Mucosa of stomach (tissue), 1 donor: ENCODE results near the gene GYG2.
A peak's percentile ranks its signal among the peaks of the same experiment; 100 is the strongest.

Experiments used
- H3K27me3 ChIP-seq: one replicate; pipeline ENCODE4 v1.7.0; 2013; ENCODE audit warnings: mild to moderate bottlenecking, low read length; ENCODE audit not compliant: control insufficient read depth, insufficient read depth
- H3K36me3 ChIP-seq: one replicate; pipeline ENCODE4 v1.7.0; 2013; ENCODE audit warnings: low read length; ENCODE audit not compliant: control insufficient read depth, insufficient read depth
- H3K4me1 ChIP-seq: one replicate; pipeline ENCODE4 v1.7.0; 2013; ENCODE audit warnings: mild to moderate bottlenecking, low read length; ENCODE audit not compliant: control insufficient read depth, insufficient read depth
- H3K4me3 ChIP-seq: one replicate; pipeline ENCODE4 v1.7.0; 2013; ENCODE audit warnings: low read length
- H3K9ac ChIP-seq: one replicate; pipeline ENCODE4 v1.7.0; 2013; ENCODE audit warnings: mild to moderate bottlenecking, low read length, moderate library complexity
- H3K9me3 ChIP-seq: one replicate; pipeline ENCODE4 v1.7.0; 2013; ENCODE audit warnings: mild to moderate bottlenecking, low read length, moderate library complexity; ENCODE audit not compliant: control insufficient read depth
- donor health status: Pancreatic carcinoma.

GYG2 gene

GRCh38 chrX:2898846-2899512, 70.2 kb downstream of the GYG2 start:
- Histone ChIP-seq H3K9me3 (no peaks in the 10 kb centered on the region), H3K27me3 (no peaks in the 10 kb centered on the region), H3K4me1 (peaks cover 27% of the 10 kb centered on the region), H3K36me3 (no peaks in the 10 kb centered on the region), H3K9ac (peak overlapping the region; percentile 47), H3K4me3 (no peak overlapping the region)

- Histone ChIP-seq H3K9me3 (no peaks in the 10 kb centered on the region), H3K36me3 (no peaks in the 10 kb centered on the region), H3K27me3 (no peaks in the 10 kb centered on the region), H3K4me3 (no peak overlapping the region), H3K9ac (no peak overlapping the region), H3K4me1 (peaks cover 21% of the 10 kb centered on the region)
These were observed 72.8 kb downstream of the GYG2 start for GRCh38 chrX:2901367-2902036.

DNA sequence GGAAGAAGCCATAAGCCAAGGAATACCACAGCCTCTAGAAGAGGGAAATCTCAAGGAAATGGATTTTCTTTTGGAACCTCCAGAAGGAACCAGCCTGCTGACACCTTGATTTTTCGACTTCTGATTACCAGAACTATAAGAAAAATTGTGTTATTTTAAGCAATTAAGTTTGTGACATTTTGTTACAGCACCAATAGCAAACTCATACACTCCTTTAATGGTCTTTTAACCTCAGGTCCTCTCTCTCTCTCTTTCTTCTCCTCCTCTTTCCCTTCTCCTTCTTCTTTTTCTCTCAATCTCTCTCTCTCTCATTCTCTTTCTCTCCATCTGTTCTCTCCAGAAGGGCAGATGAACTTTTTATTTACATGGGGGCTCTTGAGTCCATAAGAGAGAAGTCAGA, 74.1 kb downstream of the GYG2 start:
- H3K36me3 ChIP-seq = no peaks in the 10 kb centered on the region
- no peaks in the 10 kb centered on the region for H3K27me3 ChIP-seq
- H3K4me3 ChIP-seq = no peak overlapping the region
- H3K9ac ChIP-seq = no peak overlapping the region
- no peaks in the 10 kb centered on the region for H3K9me3 ChIP-seq
- H3K4me1 ChIP-seq = peaks cover 14% of the 10 kb centered on the region

DNA sequence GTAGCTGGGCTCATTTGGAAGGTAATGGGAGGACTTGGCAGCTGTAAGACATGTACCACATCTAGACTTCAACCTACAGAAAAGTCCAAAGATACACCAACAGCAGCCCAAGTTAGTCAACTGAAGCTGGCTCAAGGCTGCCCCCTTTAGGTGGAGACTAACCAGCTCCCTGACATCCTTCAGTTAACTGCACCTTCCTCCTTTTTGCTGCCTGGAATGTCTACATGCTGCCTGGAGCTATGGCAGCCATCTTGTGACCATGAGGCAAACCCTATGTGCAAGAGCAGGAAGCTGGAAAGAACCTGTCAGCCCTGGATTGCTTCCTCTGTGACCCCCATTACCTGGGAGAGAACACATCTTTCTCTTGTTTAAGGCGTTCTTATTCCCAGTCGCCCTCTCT, 74.6 kb downstream of the GYG2 start:
- Histone ChIP-seq H3K36me3 (no peaks in the 10 kb centered on the region), H3K9me3 (no peaks in the 10 kb centered on the region), H3K4me3 (no peak overlapping the region), H3K27me3 (no peaks in the 10 kb centered on the region), H3K9ac (no peak overlapping the region), H3K4me1 (peaks cover 14% of the 10 kb centered on the region)

- no peak overlapping the region for H3K4me3 ChIP-seq
- no peaks in the 10 kb centered on the region for H3K36me3 ChIP-seq
- no peaks in the 10 kb centered on the region for H3K27me3 ChIP-seq
These were observed 78.6 kb downstream of the GYG2 start for GRCh38 chrX:2907295-2907694.

DNA sequence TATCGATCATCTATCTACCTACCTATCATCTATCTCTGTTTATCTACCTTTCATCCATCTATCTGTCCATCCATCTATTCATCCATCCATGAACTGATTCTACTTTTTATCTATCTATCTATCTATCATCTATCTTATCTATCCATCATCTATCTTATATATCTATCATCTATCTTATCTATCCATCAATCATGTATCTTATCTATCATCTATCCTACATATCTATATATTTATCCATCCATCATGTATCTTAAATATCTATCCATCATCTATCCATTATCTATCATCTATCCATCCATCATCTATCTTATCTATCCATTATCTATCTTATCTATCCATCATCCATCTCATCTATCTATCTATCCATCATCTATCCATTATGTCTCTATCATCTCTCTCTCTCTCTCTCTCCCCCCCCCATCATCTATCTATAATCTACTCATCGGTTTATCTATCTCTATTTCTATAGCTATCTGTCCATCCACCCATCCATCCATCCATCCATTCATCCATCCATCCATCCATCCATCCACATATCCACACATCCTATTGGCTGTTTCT, 79.5 kb downstream of the GYG2 start:
- H3K4me3 ChIP-seq = no peak overlapping the region
- H3K36me3 ChIP-seq = no peaks in the 10 kb centered on the region
- no peak overlapping the region for H3K9ac ChIP-seq
- H3K4me1 ChIP-seq = no peaks in the 10 kb centered on the region
- no peaks in the 10 kb centered on the region for H3K9me3 ChIP-seq
- no peaks in the 10 kb centered on the region for H3K27me3 ChIP-seq

More at GRCh38 chrX:2907295-2907694, 78.6 kb downstream of the GYG2 start:
- no peaks in the 10 kb centered on the region for H3K4me1 ChIP-seq
- H3K9me3 ChIP-seq = no peaks in the 10 kb centered on the region
- no peak overlapping the region for H3K9ac ChIP-seq

DNA sequence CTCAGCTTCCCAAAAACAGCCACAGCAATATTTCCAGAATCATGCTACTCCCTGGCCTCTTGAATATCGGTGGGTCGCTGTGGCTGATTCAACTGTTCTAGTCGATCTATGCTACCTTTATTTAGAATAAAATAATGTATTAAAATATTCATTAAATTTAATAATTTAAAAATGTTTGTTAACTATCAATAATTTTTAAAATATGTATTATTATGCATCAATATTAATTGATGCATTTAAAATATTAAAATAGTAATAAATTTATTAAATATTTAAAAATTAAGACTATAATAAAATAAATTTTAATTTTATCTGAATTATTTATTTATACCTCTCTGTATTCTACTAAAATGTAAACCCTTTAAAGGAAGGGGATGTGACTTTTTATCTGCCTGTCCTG, 81.4 kb downstream of the GYG2 start:
- Histone ChIP-seq H3K4me3 (no peak overlapping the region), H3K9me3 (no peaks in the 10 kb centered on the region), H3K27me3 (no peaks in the 10 kb centered on the region), H3K4me1 (no peaks in the 10 kb centered on the region), H3K36me3 (no peaks in the 10 kb centered on the region), H3K9ac (no peak overlapping the region)

DNA sequence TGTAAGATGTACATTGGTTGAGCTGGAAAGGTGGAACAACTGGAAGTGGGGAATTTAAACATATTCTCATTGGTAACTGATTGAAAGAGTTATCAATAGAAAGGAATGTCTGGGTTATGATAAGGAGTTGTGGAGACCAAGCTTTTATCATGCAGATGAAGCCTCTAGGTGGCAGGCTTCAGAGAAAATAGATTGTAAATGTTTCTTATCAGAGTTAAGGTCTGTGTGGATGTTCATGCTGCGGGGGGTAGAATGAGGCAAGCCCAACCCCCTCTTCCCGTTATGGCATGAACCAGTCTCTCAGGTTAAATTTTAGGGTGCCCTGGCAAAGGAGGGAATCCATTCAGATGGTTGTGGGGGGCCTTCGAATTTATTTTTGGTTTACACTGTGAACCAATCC, 84.4 kb downstream of the GYG2 start:
- Histone ChIP-seq H3K9me3 (no peaks in the 10 kb centered on the region), H3K4me1 (no peaks in the 10 kb centered on the region), H3K27me3 (no peaks in the 10 kb centered on the region), H3K9ac (no peak overlapping the region), H3K36me3 (no peaks in the 10 kb centered on the region), H3K4me3 (no peak overlapping the region)

- Histone ChIP-seq H3K27me3 (no peaks in the 10 kb centered on the region), H3K36me3 (no peaks in the 10 kb centered on the region), H3K4me1 (no peaks in the 10 kb centered on the region), H3K9ac (no peak overlapping the region), H3K4me3 (no peak overlapping the region), H3K9me3 (no peaks in the 10 kb centered on the region)
These were observed 89.0 kb downstream of the GYG2 start for GRCh38 chrX:2917767-2918166.

- H3K9me3 ChIP-seq = no peaks in the 10 kb centered on the region
- no peak overlapping the region for H3K9ac ChIP-seq
- H3K27me3 ChIP-seq = no peaks in the 10 kb centered on the region
- H3K4me1 ChIP-seq = no peaks in the 10 kb centered on the region
- H3K4me3 ChIP-seq = no peak overlapping the region
- H3K36me3 ChIP-seq = no peaks in the 10 kb centered on the region
These were observed 92.5 kb downstream of the GYG2 start for GRCh38 chrX:2921193-2921592.

- H3K9me3 ChIP-seq = no peaks in the 10 kb centered on the region
- no peak overlapping the region for H3K9ac ChIP-seq
- H3K36me3 ChIP-seq = no peaks in the 10 kb centered on the region
- H3K4me3 ChIP-seq = no peak overlapping the region
- no peaks in the 10 kb centered on the region for H3K4me1 ChIP-seq
- H3K27me3 ChIP-seq = no peaks in the 10 kb centered on the region
These were observed 93.0 kb downstream of the GYG2 start for GRCh38 chrX:2921750-2922149.

GRCh38 chrX:2924151-2924550, 95.4 kb downstream of the GYG2 start:
- no peaks in the 10 kb centered on the region for H3K27me3 ChIP-seq
- H3K4me3 ChIP-seq = no peak overlapping the region
- no peak overlapping the region for H3K9ac ChIP-seq
- no peaks in the 10 kb centered on the region for H3K9me3 ChIP-seq
- H3K4me1 ChIP-seq = no peaks in the 10 kb centered on the region
- H3K36me3 ChIP-seq = no peaks in the 10 kb centered on the region
